Activated B cell treated with CpG ODN at 0.5 μM for 24 hours (primary cell): ENCODE data around the gene ZNF253. TPM values are rescaled to one million over a fixed set of nuclear protein-coding genes. Genes with fewer than 3 reads are reported as not detected.
"Not testable (repeated sequence)": the region's sequence is repeated elsewhere in the genome, so short reads cannot be mapped to it uniquely, and the experiment has no call there.

Experiments used
- ATAC-seq: fragments of 200-7000 bp; cut with Tn5 transposase; one replicate; pipeline ENCODE4 v1.10.0; 2021; ENCODE audit warnings: low read depth, mild to moderate bottlenecking, moderate library complexity
- CTCF ChIA-PET: fragments of 350-600 bp; sonication (Branson Sonifier 250); formaldehyde crosslinking; loops from one replicate; lab custom pipeline; 2021; ENCODE audit warnings: antibody characterized with exemption; lab: Charles Lee
- POLR2A ChIA-PET: fragments of 350-600 bp; sonication (Branson Sonifier 250); formaldehyde crosslinking; loops from one replicate; lab custom pipeline; 2021; ENCODE audit warnings: antibody characterized with exemption; lab: Charles Lee
- DNase-seq: peaks from one replicate; pipeline ENCODE4 v3.0.0; 2022
- H3K27ac Mint-ChIP-seq: one replicate; pipeline ENCODE4 v1.8.0; 2020; ENCODE audit warnings: mixed read lengths
- H3K27me3 Mint-ChIP-seq: one replicate; pipeline ENCODE4 v1.8.0; 2021; ENCODE audit warnings: mixed read lengths
- H3K36me3 Mint-ChIP-seq: one replicate; pipeline ENCODE4 v1.8.0; 2021; ENCODE audit warnings: low read depth, mixed read lengths
- H3K4me1 Mint-ChIP-seq: one replicate; pipeline ENCODE4 v1.8.0; 2021; ENCODE audit warnings: mixed read lengths
- H3K4me3 Mint-ChIP-seq: one replicate; pipeline ENCODE4 v1.8.0; 2020; ENCODE audit warnings: mild to moderate bottlenecking, mixed read lengths
- H3K9me3 Mint-ChIP-seq: one replicate; pipeline ENCODE4 v1.8.0; 2020; ENCODE audit warnings: mixed read lengths
- intact Hi-C: fragments of 100-400 bp; cut with micrococcal nuclease; formaldehyde crosslinking; loops from one replicate; pipeline ENCODE4 v1.15.1; 2024
- total RNA-seq: library from RNA; stranded (reverse); gene quantifications from 2 replicates; pipeline ENCODE4 v1.2.3, GENCODE V29; 2022
- TF ChIP-seq, protein P1 (sequence below): fragments of 200-600 bp; IDR thresholded peaks from one replicate; pipeline ENCODE4 v1.8.0; 2022; ENCODE audit warnings: antibody characterized with exemption, mild to moderate bottlenecking

ZNF253 gene
- total RNA-seq, 1 donor from 2014 or later, result 24.7 TPM

GRCh38 chr19:19821366-19821951, 44.2 kb upstream of the ZNF253 start, which contains the start of gene ZNF506:
Gene ZNF506 (minus strand): TSS chr19:19821750. CDS start chr19:19821603, 147 bp downstream.
- peak within 1 kb of the TSS; percentile 99 for H3K27ac Mint-ChIP-seq
- no peaks in the 10 kb centered on the region for H3K27me3 Mint-ChIP-seq
- H3K9me3 Mint-ChIP-seq, result peaks cover 9% of the 10 kb centered on the region
- TF ChIP-seq, protein P1, sequence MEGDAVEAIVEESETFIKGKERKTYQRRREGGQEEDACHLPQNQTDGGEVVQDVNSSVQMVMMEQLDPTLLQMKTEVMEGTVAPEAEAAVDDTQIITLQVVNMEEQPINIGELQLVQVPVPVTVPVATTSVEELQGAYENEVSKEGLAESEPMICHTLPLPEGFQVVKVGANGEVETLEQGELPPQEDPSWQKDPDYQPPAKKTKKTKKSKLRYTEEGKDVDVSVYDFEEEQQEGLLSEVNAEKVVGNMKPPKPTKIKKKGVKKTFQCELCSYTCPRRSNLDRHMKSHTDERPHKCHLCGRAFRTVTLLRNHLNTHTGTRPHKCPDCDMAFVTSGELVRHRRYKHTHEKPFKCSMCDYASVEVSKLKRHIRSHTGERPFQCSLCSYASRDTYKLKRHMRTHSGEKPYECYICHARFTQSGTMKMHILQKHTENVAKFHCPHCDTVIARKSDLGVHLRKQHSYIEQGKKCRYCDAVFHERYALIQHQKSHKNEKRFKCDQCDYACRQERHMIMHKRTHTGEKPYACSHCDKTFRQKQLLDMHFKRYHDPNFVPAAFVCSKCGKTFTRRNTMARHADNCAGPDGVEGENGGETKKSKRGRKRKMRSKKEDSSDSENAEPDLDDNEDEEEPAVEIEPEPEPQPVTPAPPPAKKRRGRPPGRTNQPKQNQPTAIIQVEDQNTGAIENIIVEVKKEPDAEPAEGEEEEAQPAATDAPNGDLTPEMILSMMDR, result no peak
- H3K4me3 Mint-ChIP-seq, result peak within 1 kb of the TSS; percentile 98
- ChIA-PET CTCF (interaction anchor here (0.6 to 1.5 kb wide), 4 partner anchors 44 to 159 kb away, joined by 3 to 11 read pairs (median 3); partner anchors contain the start of gene ZNF253), POLR2A (interaction anchor here (0.6 to 2.8 kb wide), 35 partner anchors 8 to 1683 kb away, joined by 3 to 107 read pairs (median 5); partner anchors contain the start of genes ATP13A1, NDUFA13, TSSK6 and ZNF101)
- peaks cover 65% of the 10 kb centered on the region for H3K4me1 Mint-ChIP-seq
- intact Hi-C loops, result loop anchor here (1.0 to 2.0 kb wide), 9 partner anchors 15 to 158 kb away; partner anchors contain the start of genes ATP13A1, ZNF101, ZNF14 and ZNF93
- H3K36me3 Mint-ChIP-seq, result peaks cover 48% of the 10 kb centered on the region
- peak; percentile 85 for DNase-seq
- ATAC-seq, result peak; percentile 87

DNA sequence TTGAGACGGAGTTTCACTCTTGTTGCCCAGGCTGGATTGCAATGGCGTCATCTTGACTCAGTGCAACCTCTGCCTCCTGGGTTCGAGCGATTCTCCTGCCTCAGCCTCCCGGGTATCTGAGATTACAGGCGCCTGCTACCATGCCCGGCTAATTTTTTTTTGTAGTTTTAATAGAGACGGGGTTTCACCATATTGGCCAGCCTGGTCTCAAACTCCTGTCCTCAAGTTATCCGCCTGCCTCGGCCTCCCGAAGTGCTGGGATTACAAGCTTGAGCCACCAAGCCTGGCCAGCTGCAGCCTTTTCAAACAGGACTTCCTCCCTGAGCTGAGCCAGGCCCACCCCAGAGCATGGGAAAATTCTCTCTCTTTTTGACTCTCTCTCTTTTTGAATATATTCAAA, 43.7 kb upstream of the ZNF253 start:
- Mint-ChIP-seq H3K36me3 (peaks cover 50% of the 10 kb centered on the region), H3K27ac (peak overlapping the region; percentile 99), H3K4me1 (peaks cover 63% of the 10 kb centered on the region), H3K4me3 (peak overlapping the region; percentile 98), H3K9me3 (peaks cover 11% of the 10 kb centered on the region)
- intact Hi-C loops, result loop anchor here (1.0 to 2.0 kb wide), 10 partner anchors 15 to 159 kb away; partner anchors contain the start of genes ATP13A1, ZNF101, ZNF14 and ZNF93
- H3K27me3 Mint-ChIP-seq, ATAC-seq, DNase-seq: not testable (repeated sequence)
- CTCF ChIA-PET, result interaction anchor here (0.6 to 1.5 kb wide), 4 partner anchors 44 to 160 kb away, joined by 3 to 11 read pairs (median 3); partner anchors contain the start of gene ZNF253
- POLR2A ChIA-PET, result interaction anchor here (0.5 to 2.8 kb wide), 27 partner anchors 7 to 1683 kb away, joined by 3 to 107 read pairs (median 6); partner anchors contain the start of genes ATP13A1, NDUFA13, TSSK6 and ZNF14

GRCh38 chr19:19823916-19824315, 41.8 kb upstream of the ZNF253 start:
- ATAC-seq, result peak; percentile 21
- H3K27ac Mint-ChIP-seq, result peak overlapping the region; percentile 76
- ChIA-PET POLR2A (interaction anchor here (0.5 to 2.5 kb wide), 4 partner anchors 16 to 77 kb away, joined by 3 to 19 read pairs (median 4); partner anchors contain the start of genes ZNF253 and ZNF93), CTCF (no interaction called here)
- H3K9me3 Mint-ChIP-seq, result peaks cover 27% of the 10 kb centered on the region
- TF ChIP-seq, protein P1, result no peak
- H3K36me3 Mint-ChIP-seq, result peaks cover 38% of the 10 kb centered on the region
- intact Hi-C loops, result loop anchor here (2.0 kb wide), 1 partner anchor 107 kb away; no protein-coding TSS in a partner anchor
- no peaks in the 10 kb centered on the region for H3K27me3 Mint-ChIP-seq
- peak overlapping the region; percentile 63 for H3K4me3 Mint-ChIP-seq
- no peak for DNase-seq
- H3K4me1 Mint-ChIP-seq, result peaks cover 46% of the 10 kb centered on the region

DNA sequence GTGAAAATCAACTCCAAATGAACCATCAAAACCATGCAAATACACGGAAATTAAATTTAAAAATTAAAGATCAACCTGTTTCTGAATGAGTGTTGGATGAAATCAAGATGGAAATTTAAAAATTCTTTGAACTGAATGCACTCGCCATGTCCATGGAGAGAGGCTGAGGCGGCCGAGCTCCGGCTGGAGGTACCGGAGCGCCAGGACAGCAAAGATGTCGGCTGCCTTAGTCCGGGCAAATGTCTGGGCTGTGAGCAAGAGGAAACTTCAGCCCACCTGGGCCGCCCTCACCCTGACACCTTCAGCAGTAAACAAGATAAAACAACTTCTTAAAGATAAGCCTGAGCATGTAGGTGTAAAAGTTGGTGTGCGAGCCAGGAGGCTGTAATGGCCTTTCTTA, 38.8 kb upstream of the ZNF253 start:
- ChIA-PET CTCF (no interaction called here), POLR2A (no interaction called here)
- H3K9me3 Mint-ChIP-seq, result peaks cover 42% of the 10 kb centered on the region
- DNase-seq (no peak), ATAC-seq (no peak)
- H3K27me3 Mint-ChIP-seq, result no peaks in the 10 kb centered on the region
- H3K4me1 Mint-ChIP-seq, result peaks cover 21% of the 10 kb centered on the region
- no peak overlapping the region for H3K4me3 Mint-ChIP-seq
- intact Hi-C loops, result no loop called here
- TF ChIP-seq, protein P1, result no peak
- no peak overlapping the region for H3K27ac Mint-ChIP-seq
- H3K36me3 Mint-ChIP-seq, result peaks cover 23% of the 10 kb centered on the region

- intact Hi-C loops, result no loop called here
- H3K9me3 Mint-ChIP-seq, result peaks cover 30% of the 10 kb centered on the region
Measured at GRCh38 chr19:19835560-19836038, 30.1 kb upstream of the ZNF253 start.

More at GRCh38 chr19:19835560-19836038, 30.1 kb upstream of the ZNF253 start:
- TF ChIP-seq, protein P1, result no peak
- ATAC-seq (no peak), DNase-seq (no peak)
- H3K36me3 Mint-ChIP-seq, result peaks cover 10% of the 10 kb centered on the region
- no peaks in the 10 kb centered on the region for H3K27me3 Mint-ChIP-seq
- no peaks in the 10 kb centered on the region for H3K4me1 Mint-ChIP-seq
- H3K4me3 Mint-ChIP-seq, result no peak overlapping the region
- H3K27ac Mint-ChIP-seq, result no peak overlapping the region
- ChIA-PET POLR2A (interaction anchor here (1.2 kb wide), 1 partner anchor 30 kb away, joined by 4 read pairs; the partner anchor contains the start of gene ZNF253), CTCF (no interaction called here)
